HG03571 (cell line): Measurements from ENCODE around the gene NEU4.

Experiments
- ATAC-seq: cut with Tn5 transposase; IDR thresholded peaks from one replicate; pipeline ENCODE4 v1.9.1; 2021; ENCODE audit not compliant: unreplicated experiment

NEU4 gene

DNA sequence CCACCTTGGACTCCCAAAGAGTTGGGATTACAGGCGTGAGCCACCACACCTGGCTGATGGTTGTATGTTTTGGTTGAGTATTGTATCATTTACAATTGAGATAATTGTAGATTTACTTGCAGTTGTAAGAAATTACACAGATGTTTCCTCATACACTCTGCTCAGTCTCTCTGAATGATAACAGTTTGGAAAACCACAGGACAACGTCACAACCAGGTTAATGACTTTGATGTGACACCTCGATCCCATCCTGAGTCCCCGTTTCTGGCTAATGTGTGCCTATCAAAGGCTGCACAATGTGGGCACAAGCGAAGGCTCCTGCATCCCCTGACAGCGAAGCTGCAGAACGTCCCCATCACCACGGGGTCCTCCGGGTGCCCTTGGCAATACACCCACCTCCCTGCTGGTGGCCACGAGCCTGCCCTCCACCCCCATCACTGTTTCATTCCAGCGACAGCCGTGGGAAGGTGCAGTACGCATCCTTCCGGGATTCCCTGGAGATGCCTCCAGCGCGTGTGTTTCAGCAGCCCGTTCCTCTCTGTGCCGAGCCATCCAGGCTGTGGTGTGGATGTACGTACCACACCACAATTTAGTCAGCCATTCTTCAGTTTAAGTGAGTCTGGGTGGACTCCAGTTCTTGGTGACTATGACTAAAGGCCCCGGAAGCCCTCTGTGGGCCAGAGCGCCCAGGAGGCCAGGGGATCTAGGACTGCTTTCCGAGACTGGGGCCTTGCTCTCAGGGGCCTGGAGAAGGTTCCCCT lies 54.0 kb downstream of the NEU4 start:
- no peak for ATAC-seq

DNA sequence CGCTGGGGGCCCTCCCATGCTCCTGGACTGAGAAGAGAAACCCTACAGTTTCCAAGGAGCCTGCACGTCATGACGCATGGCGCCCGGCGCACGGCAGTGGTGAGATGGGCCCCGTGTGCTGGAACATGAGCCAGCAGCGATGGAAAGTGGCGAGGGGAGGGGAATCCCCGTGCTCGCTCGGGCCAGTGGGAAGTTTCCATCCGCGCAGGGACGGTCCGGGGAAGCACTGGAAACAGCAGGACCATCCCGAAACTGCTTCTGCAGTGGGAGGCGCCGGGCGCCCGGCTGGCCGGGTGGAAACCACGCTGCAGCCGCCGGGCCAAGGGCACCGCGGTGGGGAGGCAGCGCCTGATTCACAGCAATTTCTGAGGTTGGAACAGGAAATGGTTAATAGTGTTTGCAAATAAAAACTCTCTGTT lies 54.6 kb downstream of the NEU4 start:
- ATAC-seq = no peak

DNA sequence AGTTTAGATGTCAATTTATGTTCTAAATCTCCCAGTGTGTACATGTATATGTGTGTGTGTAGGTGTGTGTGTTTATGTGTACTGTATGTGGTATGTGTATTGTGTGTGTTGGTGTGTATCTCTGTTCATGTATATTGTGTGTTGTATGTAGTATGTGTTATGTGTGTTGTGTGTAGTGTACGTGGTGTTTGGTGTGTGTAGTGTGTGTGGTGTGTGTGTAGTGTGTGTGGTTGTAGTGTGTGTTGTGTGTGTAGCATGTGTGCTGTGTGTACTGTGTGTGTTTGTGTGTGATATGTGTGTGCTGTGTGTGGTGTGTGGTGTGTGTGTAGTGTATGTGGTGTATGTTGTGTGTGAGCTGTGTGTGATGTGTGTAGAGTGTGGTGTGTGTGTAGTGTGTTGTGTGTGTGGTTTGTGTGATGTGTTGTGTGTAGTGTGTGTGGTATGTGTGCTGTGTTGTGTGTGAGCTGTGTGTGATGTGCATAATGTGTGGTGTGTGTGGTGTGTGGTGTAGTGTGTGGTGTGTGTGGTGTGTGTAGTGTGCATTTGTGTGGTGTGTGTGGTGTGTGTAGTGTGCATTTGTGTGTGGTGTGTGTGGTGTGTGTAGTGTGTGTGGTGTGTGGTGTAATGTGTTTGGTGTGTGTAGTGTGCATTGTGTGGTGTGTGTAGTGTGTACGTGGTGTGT lies 55.3 kb downstream of the NEU4 start:
- no peak for ATAC-seq

DNA sequence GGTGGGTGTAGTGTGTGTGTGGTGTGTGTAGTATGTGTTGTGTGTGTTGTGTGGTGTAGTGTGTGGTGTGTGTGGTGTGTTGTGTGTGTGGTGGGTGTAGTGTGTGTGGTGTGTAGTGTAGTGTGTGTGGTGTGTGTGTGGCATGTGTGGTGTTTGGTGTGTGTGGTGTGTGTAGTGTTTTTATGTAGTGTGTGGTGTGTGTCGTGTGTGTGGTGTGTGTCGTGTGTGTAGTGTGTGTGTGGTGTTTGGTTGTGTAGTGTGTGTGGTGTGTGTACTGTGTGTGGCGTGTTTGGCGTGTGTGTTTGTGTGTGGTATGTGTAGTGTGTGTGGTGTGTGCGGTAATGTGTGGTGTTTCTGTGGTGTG lies 55.8 kb downstream of the NEU4 start:
- ATAC-seq = no peak

DNA sequence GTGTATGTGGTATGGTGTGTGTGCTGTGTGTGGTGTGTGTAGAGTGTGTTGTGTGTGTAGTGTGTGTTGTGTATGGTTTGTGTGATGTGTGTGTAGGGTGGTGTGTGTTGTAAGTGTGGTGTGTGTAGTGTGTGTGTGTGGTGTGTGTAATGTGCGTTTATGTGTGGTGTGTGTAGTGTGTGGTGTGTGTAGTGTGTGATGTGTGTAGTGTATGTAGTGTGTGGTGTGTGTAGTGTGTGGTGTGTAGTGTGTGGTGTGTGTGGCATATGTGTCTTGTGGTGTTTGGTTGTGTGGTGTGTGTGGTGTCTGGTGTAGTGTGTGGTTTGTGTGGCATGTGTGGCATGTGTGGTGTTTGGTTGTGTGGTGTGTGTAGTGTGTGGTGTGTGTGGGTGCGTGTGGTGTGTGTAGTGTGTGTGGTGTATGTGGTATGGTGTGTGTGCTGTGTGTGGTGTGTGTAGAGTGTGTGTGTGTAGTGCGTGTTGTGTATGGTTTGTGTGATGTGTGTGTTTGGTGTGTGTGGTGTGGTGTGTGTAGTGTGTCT lies 56.5 kb downstream of the NEU4 start:
- no peak for ATAC-seq

DNA sequence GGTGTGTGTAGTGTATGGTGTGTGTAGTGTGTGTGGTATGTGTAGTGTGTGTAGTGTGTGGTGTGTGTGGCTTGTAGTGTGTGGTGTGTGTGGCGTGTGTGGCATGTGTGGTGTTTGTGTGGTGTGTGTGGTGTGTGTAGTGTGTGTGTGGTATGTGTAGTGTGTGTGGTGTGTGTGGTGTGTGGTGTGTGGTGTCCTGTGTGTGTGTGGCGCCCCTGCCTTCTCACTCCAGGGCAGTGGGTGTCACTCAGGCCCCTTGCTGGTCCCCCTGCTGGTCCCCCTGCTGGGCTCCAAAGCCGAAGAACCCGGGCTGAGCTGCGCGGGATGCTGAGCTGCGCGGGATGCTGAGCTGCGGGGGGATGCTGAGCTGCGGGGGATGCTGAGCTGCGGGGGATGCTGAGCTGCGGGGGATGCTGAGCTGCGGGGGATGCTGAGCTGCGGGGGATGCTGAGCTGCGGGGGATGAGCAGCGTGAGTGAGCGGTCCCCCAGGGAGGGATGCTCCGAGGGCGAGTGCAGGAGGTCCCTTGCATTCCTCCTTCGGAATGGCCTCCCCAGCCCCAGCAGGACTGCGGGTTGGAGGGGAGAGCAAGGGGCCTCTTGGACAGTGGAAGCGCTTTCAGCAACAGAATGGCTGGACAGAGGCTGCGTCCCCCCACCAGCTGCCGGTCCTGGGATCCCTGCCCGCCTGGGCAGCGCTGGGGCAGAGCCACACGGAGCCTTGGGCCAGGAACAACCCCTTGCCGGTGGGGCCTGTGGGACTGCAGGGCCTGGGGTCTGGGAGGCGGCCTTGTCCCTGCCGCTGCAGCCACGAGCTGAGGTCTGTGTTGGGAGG lies 57.2 kb downstream of the NEU4 start:
- no peak for ATAC-seq
